NCI-H146 (cell line): Measurements from ENCODE around the gene ITK.

ENCODE experiments used
- DNase-seq: peaks from one replicate; lab custom pipeline; 2025; lab: John Stamatoyannopoulos, UW

ITK gene

GRCh38 chr5:157180374-157181264 lies at the start of gene ITK:
Gene ITK, plus strand, starts transcription at chr5:157180840. Its CDS starts 138 bp downstream, at chr5:157180978.
- DNase-seq = no peak

GRCh38 chr5:157130925-157131324 lies 49.7 kb upstream of the ITK start:
- DNase-seq = no peak

GRCh38 chr5:157132281-157132612 lies 48.4 kb upstream of the ITK start:
- no peak for DNase-seq

- no peak for DNase-seq
Measured at GRCh38 chr5:157137691-157138090, 42.9 kb upstream of the ITK start.

- DNase-seq = peak; percentile 95
Measured at GRCh38 chr5:157142317-157143126, 38.1 kb upstream of the ITK start, which contains the start of gene MED7. Gene MED7, minus strand, starts transcription at chr5:157142865. Its CDS starts 3,434 bp downstream, at chr5:157139431.

GRCh38 chr5:157143127-157143971 lies 37.3 kb upstream of the ITK start:
- DNase-seq = peak; percentile 56

- peak; percentile 41 for DNase-seq
Measured at GRCh38 chr5:157148734-157149615, 31.7 kb upstream of the ITK start.

- DNase-seq = no peak
Measured at GRCh38 chr5:157150995-157151394, 29.6 kb upstream of the ITK start.

- no peak for DNase-seq
Measured at GRCh38 chr5:157155297-157155696, 25.3 kb upstream of the ITK start.

GRCh38 chr5:157157293-157157891 lies 23.2 kb upstream of the ITK start:
- no peak for DNase-seq

GRCh38 chr5:157159209-157159751 lies 21.4 kb upstream of the ITK start:
- no peak for DNase-seq

GRCh38 chr5:157160001-157160400 lies 20.6 kb upstream of the ITK start:
- no peak for DNase-seq

- DNase-seq = no peak
Measured at GRCh38 chr5:157161996-157162395, 18.6 kb upstream of the ITK start.

- no peak for DNase-seq
Measured at GRCh38 chr5:157162919-157163510, 17.6 kb upstream of the ITK start.

GRCh38 chr5:157164521-157164920 lies 16.1 kb upstream of the ITK start:
- DNase-seq = no peak

- no peak for DNase-seq
Measured at GRCh38 chr5:157165261-157165660, 15.4 kb upstream of the ITK start.

- no peak for DNase-seq
Measured at GRCh38 chr5:157165668-157166067, 15.0 kb upstream of the ITK start.

- DNase-seq = no peak
Measured at GRCh38 chr5:157166214-157167213, 14.1 kb upstream of the ITK start, which contains the start of gene GARIN3. Gene GARIN3, minus strand, starts transcription at chr5:157166264. Its CDS starts 96 bp downstream, at chr5:157166168.

- no peak for DNase-seq
Measured at GRCh38 chr5:157167214-157167621, 13.4 kb upstream of the ITK start.
